ENCODE data around the gene NCKAP5. TPM values are rescaled to one million over a fixed set of nuclear protein-coding genes. Genes with fewer than 3 reads are reported as not detected.

Gene NCKAP5
- total and polyA plus RNA-seq, 2 of the 8 experiments (the other 6 are each of a cell fraction or from before 2014, with no cell fraction given), result 0.27 to 0.86 TPM

GRCh38 chr2:133405252-133405651 lies 163.0 kb downstream of the NCKAP5 start:
- Histone ChIP-seq H3K23me2 (ENCODE audit: low read depth, low read length) (no peaks in the 10 kb centered on the region), H4K20me1 (replicated peaks in 1 of 2; ENCODE audit: control insufficient read depth in 1 of 2, insufficient read depth in 2 of 2, low read length in 2 of 2) (no peaks in the 10 kb centered on the region), H2BK15ac (ENCODE audit: low read length) (no peak overlapping the region), H3K9ac (replicated peaks in 1 of 4; ENCODE audit: extremely low read depth in 1 of 4, low read depth in 3 of 4, low read length in 3 of 4) (no peak overlapping the region), H3K4me3 (ENCODE audit: extremely low read depth in 1 of 4, insufficient read depth in 2 of 4, low read depth in 3 of 4, low read length in 4 of 4) (no peak overlapping the region), H3K4me2 (ENCODE audit: insufficient read depth in 1 of 2, low read depth in 2 of 2, low read length in 2 of 2) (no peak overlapping the region), H2BK120ac (replicated peaks; ENCODE audit: low read depth, low read length) (no peak overlapping the region), H2BK12ac (ENCODE audit: low read depth, low read length) (no peak overlapping the region), H3K9me3 (ENCODE audit: insufficient read depth in 2 of 2, low read depth in 1 of 2, low read length in 1 of 2) (no peaks in the 10 kb centered on the region), H3K79me1 (ENCODE audit: low read depth, low read length) (no peaks in the 10 kb centered on the region), H3K56ac (replicated peaks; ENCODE audit: insufficient read length, low read depth, low read length) (no peak overlapping the region), H4K5ac (ENCODE audit: insufficient read length, low read depth, low read length) (no peak overlapping the region), H2AFZ (ENCODE audit: low read length) (no peak overlapping the region), H3K4me1 (replicated peaks in 1 of 4; ENCODE audit: control insufficient read depth in 3 of 4, insufficient read depth in 4 of 4, low read length in 3 of 4) (peaks cover 0 to 3% (median 0%) of the 10 kb centered on the region in 4 experiments; a peak in 1 of 7 replicates), H3K27ac (ENCODE audit: low read depth, low read length) (no peak overlapping the region), H3K79me2 (ENCODE audit: control insufficient read depth in 1 of 2, insufficient read depth in 2 of 2, low read length in 2 of 2) (no peaks in the 10 kb centered on the region), H2BK5ac (ENCODE audit: low read depth, low read length) (no peak overlapping the region), H3K18ac (ENCODE audit: extremely low read depth, low read length) (no peak overlapping the region), H4K8ac (ENCODE audit: extremely low read depth, insufficient read depth, low read length) (no peak overlapping the region), H2BK20ac (ENCODE audit: low read length) (no peak overlapping the region), H3K23ac (ENCODE audit: insufficient read length) (no peak overlapping the region), H2AK5ac (ENCODE audit: low read depth, low read length) (no peak overlapping the region), H4K91ac (replicated peaks; ENCODE audit: insufficient read length, low read length) (no peak overlapping the region), H3K14ac (ENCODE audit: insufficient read length) (no peak overlapping the region), H3K4ac (replicated peaks; ENCODE audit: insufficient read length, low read depth, low read length) (no peak overlapping the region), H3K27me3 (replicated peaks in 1 of 4; ENCODE audit: control insufficient read depth in 3 of 4, extremely low read depth in 1 of 4, insufficient read depth in 3 of 4, low read length in 3 of 4) (no peaks in the 10 kb centered on the region), H3K36me3 (ENCODE audit: control insufficient read depth in 2 of 4, insufficient read depth in 4 of 4, low read length in 3 of 4) (no peaks in the 10 kb centered on the region)
- no peak for TF ChIP-seq NANOG (IDR thresholded peaks at IDR 0.05; ENCODE audit: insufficient read depth, low read depth, low read length, poor library complexity, severe bottlenecking)
- TF ChIP-seq POLR2AphosphoS5 (IDR thresholded peaks at IDR 0.05; ENCODE audit: low read depth, low read length), result no peak
- no peak for TF ChIP-seq YY1 (IDR thresholded peaks at IDR 0.05; ENCODE audit: low read depth, low read length)
- no peak for TF ChIP-seq MAX (IDR thresholded peaks at IDR 0.05)
- no peak for TF ChIP-seq CBX8 (IDR thresholded peaks at IDR 0.05; ENCODE audit: borderline replicate concordance, low read depth, low read length)
- TF ChIP-seq GTF2F1 (IDR thresholded peaks at IDR 0.05; ENCODE audit: borderline replicate concordance, low read depth, low read length), result no peak
- TF ChIP-seq TBP (IDR thresholded peaks at IDR 0.05; ENCODE audit: low read depth, low read length), result no peak
- no peak for TF ChIP-seq SP2 (IDR thresholded peaks at IDR 0.05; ENCODE audit: low read length)
- TF ChIP-seq CREB1 (IDR thresholded peaks at IDR 0.05), result no peak
- TF ChIP-seq TEAD4 (IDR thresholded peaks at IDR 0.05; ENCODE audit: low read depth, low read length), result no peak
- no peak for TF ChIP-seq ATF3 (IDR thresholded peaks at IDR 0.05; ENCODE audit: insufficient read depth, low read depth, low read length)
- POLR2A ChIA-PET (ENCODE audit: partially characterized antibody), result no interaction called here
- CTCF ChIA-PET (ENCODE audit: partially characterized antibody), result no interaction called here
- DNase-seq (ENCODE audit: low read depth in 1 of 2, low spot score in 2 of 2) (no peak), FAIRE-seq (no peak)
- WGBS, 2 experiments (ENCODE audit: extremely low coverage in 1 of 2, insufficient coverage in 1 of 2, insufficient read length in 1 of 2, insufficient replicate concordance in 2 of 2, low coverage in 1 of 2, low lambda C conversion rate in 2 of 2, missing lambda C conversion rate in 1 of 2), result 90% methylated on average over 4 of the region's 4 CpGs; no CpG with 5 or more reads in 1 of the 2 experiments
